Astrocyte of the cerebellum (primary cell): ENCODE data around the gene ENOX1.
A peak's percentile ranks its signal among the peaks of the same experiment; 100 is the strongest.

Experiments
- DNase-seq: peaks from one replicate; pipeline ENCODE4 v3.0.0-alpha.2; 2011; ENCODE audit warnings: low read depth
- H3K4me3 ChIP-seq: 2 replicates; pipeline ENCODE4 v1.5.1; 2011; ENCODE audit warnings: mild to moderate bottlenecking, low read depth, low read length, moderate library complexity
- in situ Hi-C: cut with HindIII; loops from 2 replicates; pipeline ENCODE4 v1.10.0; 2017; ENCODE audit warnings: low sequenced_read_pairs
- TF ChIP-seq, protein P1 (sequence below): IDR thresholded peaks from 2 replicates; pipeline ENCODE4 v1.5.1; 2012; ENCODE audit warnings: low read length, low read depth, moderate library complexity, mild to moderate bottlenecking; ENCODE audit errors: missing control alignments

ENOX1 gene

GRCh38 chr13:43295825-43296564, 490.8 kb downstream of the ENOX1 start:
- in situ Hi-C loops: no loop called here
- TF ChIP-seq, protein P1, sequence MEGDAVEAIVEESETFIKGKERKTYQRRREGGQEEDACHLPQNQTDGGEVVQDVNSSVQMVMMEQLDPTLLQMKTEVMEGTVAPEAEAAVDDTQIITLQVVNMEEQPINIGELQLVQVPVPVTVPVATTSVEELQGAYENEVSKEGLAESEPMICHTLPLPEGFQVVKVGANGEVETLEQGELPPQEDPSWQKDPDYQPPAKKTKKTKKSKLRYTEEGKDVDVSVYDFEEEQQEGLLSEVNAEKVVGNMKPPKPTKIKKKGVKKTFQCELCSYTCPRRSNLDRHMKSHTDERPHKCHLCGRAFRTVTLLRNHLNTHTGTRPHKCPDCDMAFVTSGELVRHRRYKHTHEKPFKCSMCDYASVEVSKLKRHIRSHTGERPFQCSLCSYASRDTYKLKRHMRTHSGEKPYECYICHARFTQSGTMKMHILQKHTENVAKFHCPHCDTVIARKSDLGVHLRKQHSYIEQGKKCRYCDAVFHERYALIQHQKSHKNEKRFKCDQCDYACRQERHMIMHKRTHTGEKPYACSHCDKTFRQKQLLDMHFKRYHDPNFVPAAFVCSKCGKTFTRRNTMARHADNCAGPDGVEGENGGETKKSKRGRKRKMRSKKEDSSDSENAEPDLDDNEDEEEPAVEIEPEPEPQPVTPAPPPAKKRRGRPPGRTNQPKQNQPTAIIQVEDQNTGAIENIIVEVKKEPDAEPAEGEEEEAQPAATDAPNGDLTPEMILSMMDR: no peak
- no peak for DNase-seq
- H3K4me3 ChIP-seq: no peak overlapping the region

DNA sequence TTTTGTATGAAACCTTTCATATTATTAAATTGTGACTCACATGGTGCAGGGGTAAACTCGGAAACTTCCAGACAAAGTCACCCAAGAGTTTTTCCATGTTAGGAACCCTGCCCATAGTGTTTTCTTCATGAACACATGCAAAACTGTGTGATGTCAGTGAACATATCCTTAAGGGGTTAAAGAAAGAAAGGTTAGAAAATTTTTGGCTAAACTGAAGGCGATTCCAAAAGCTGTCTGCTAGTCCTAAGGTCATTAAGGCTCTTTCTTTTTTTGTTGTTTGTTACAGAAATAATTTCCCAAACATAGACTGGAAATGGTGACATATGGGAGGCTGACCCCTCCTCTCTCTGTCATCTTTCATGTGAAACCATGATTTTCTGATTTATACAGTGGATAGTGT, 491.5 kb downstream of the ENOX1 start:
- in situ Hi-C loops: no loop called here
- TF ChIP-seq, protein P1: no peak
- H3K4me3 ChIP-seq: no peak overlapping the region
- no peak for DNase-seq

GRCh38 chr13:43294412-43294811, 492.4 kb downstream of the ENOX1 start:
- no peak overlapping the region for H3K4me3 ChIP-seq
- DNase-seq: peak; percentile 37
- TF ChIP-seq, protein P1: no peak
- in situ Hi-C loops: no loop called here

DNA sequence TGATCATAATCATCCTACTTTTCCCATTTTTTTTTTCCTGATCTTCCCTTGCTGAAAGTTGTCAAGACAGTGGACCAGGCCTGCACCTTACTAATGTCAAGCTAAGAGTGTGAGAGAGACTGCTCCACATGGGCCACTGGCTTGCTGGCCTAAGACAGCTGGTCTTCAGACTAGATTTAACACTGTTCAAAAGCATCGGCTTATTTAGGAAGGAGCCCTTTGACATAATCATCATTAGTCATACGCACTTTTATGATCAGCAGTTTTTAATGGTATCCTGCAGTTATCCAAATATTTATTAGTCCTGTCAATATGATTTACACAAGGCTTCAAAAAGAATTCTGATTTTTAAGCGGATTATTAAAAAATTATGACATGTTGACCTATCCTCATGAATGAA, 492.8 kb downstream of the ENOX1 start:
- DNase-seq: no peak
- in situ Hi-C loops: no loop called here
- no peak overlapping the region for H3K4me3 ChIP-seq
- TF ChIP-seq, protein P1: no peak

GRCh38 chr13:43293561-43293960, 493.2 kb downstream of the ENOX1 start:
- TF ChIP-seq, protein P1: no peak
- no peak for DNase-seq
- in situ Hi-C loops: no loop called here
- no peak overlapping the region for H3K4me3 ChIP-seq

GRCh38 chr13:43293008-43293407, 493.8 kb downstream of the ENOX1 start:
- TF ChIP-seq, protein P1: no peak
- DNase-seq: no peak
- H3K4me3 ChIP-seq: no peak overlapping the region
- in situ Hi-C loops: no loop called here
